Astrocyte (in vitro differentiated cells and primary cell): Measurements from ENCODE around the gene ACSF3.

Experiments used
- EZH2 ChIP-seq: IDR thresholded peaks from 2 replicates; pipeline ENCODE4 v1.6.1; 2012; ENCODE audit warnings: mild to moderate bottlenecking, low read length, inconsistent platforms; ENCODE audit not compliant: insufficient read depth
- TF ChIP-seq, protein P1 (sequence below): IDR thresholded peaks from 2 replicates; pipeline ENCODE4 v1.5.1; 2011; ENCODE audit warnings: low read depth, mild to moderate bottlenecking, inconsistent platforms, low read length, moderate library complexity; ENCODE audit not compliant: insufficient read depth

DNA sequence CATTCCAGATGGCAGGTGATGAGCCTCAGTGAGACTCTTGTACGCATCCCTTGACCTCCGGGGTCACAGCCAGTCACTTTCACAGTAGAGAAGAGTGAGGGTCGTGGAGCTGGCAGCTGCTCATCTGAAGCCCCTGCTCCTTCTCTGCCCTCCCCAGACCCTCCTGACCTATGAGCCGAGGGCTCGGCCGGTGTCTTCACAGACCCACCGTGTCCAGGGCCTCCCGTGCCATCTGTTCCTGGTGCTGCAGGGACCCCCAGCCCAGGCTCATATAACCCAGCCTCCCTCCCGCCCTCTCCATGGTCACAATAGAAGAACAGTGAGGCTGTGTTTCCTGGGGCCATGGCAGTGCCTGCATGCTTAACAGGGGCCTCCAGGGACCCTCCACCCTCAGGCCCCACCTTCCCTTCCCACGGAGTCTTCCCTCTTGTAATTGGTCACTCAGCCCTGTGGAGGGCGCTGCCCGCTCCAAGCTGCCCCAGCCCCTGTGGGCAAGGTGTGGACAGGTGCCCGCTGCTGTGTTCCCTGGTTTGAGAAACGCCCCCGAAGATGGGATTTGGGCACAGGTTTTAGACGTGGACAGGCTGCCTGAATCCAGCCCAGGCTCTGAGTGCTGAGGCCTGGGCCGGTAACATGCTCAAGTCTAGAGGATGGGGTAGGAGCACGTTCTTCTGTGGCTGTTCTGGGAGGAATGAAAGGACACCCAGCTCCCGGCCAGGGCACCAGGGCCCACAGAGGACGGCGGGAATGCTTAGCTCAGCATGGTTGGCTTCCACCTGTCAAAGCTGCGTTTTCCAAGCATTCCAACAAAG lies 38.7 kb downstream of the ACSF3 start:
- TF ChIP-seq, protein P1, sequence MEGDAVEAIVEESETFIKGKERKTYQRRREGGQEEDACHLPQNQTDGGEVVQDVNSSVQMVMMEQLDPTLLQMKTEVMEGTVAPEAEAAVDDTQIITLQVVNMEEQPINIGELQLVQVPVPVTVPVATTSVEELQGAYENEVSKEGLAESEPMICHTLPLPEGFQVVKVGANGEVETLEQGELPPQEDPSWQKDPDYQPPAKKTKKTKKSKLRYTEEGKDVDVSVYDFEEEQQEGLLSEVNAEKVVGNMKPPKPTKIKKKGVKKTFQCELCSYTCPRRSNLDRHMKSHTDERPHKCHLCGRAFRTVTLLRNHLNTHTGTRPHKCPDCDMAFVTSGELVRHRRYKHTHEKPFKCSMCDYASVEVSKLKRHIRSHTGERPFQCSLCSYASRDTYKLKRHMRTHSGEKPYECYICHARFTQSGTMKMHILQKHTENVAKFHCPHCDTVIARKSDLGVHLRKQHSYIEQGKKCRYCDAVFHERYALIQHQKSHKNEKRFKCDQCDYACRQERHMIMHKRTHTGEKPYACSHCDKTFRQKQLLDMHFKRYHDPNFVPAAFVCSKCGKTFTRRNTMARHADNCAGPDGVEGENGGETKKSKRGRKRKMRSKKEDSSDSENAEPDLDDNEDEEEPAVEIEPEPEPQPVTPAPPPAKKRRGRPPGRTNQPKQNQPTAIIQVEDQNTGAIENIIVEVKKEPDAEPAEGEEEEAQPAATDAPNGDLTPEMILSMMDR: no peak
- no peak for TF ChIP-seq EZH2
